Body of pancreas (tissue), 4 donors: ENCODE results near the gene TERB1. TPM values are rescaled to one million over a fixed set of nuclear protein-coding genes. Genes with fewer than 3 reads are reported as not detected.
A peak's percentile ranks its signal among the peaks of the same experiment; 100 is the strongest.

Experiments used
- ATAC-seq: fragments of 150-250 bp; one replicate; pipeline ENCODE4 v1.9.1; 2016
- DNase-seq, 4 donors: peaks; one replicate each; pipeline ENCODE4 v3.0.0-alpha.2; 2019
- H3K27ac ChIP-seq, 4 donors: fragments of 200-600 bp; sonication (generic); 1 replicate in 3 of 4; 2 replicates in 1 of 4; pipeline versions ENCODE4 v1.5.1 to v1.6.1; 2016 to 2019; ENCODE audit warnings: mild to moderate bottlenecking in 1 of 4, mixed read lengths in 1 of 4, moderate library complexity in 1 of 4
- H3K27me3 ChIP-seq, 2 donors: fragments of 200-600 bp; sonication (generic); one replicate each; pipeline ENCODE4 v1.6.0; 2016; ENCODE audit warnings: mild to moderate bottlenecking in 1 of 2
- H3K36me3 ChIP-seq, 2 donors: fragments of 200-600 bp; sonication (generic); replicated peaks in 1 of 2; 2 replicates each; pipeline ENCODE4 v1.5.1; 2016; ENCODE audit warnings: low read depth in 2 of 2; ENCODE audit not compliant: insufficient read depth in 1 of 2
- H3K4me1 ChIP-seq: fragments of 200-600 bp; sonication (generic); one replicate; pipeline ENCODE4 v1.6.0; 2016
- H3K4me3 ChIP-seq, 2 donors: fragments of 200-600 bp; sonication (generic); 1 replicate in 1 of 2; 2 replicates in 1 of 2; pipeline ENCODE4 v1.5.1; 2016 to 2019
- H3K9me3 ChIP-seq, 3 donors: fragments of 200-600 bp; sonication (generic); 1 replicate in 2 of 3; 2 replicates in 1 of 3; pipeline ENCODE4 v1.5.1; 2016
- POLR2A ChIP-seq, 3 donors: fragments of 450-650 bp; IDR thresholded peaks; one replicate each; pipeline ENCODE4 v1.6.1; 2016; ENCODE audit warnings: antibody characterized with exemption in 3 of 3, mild to moderate bottlenecking in 2 of 3
- WGBS, 2 donors: methylation state at CpG; one replicate each; pipeline ENCODE4 v1.1.5; 2017; 5-methylcytosine and 5-hydroxymethylcytosine counted together
- intact Hi-C: fragments of 100-400 bp; cut with DNase I; formaldehyde crosslinking; loops from one replicate; pipeline ENCODE4 v1.15.1; 2023
- total RNA-seq, 2 donors: library from RNA; depleted of rRNA; stranded (reverse); fragments of >200 nt; gene quantifications; one replicate each; pipeline ENCODE4 v1.1.0, GENCODE V29; 2016
- TF ChIP-seq, protein P1 (sequence below), 7 experiments: fragments of 450-650 bp in 4 of 7; fragments of 200-600 bp in 3 of 7; sonication (generic) in 3 of 7; IDR thresholded peaks; one replicate each; pipeline ENCODE4 v1.5.1; 2016 to 2019; ENCODE audit warnings: antibody characterized with exemption in 7 of 7

TERB1 gene
- total RNA-seq, 2 donors from 2014 or later, result not detected

DNA sequence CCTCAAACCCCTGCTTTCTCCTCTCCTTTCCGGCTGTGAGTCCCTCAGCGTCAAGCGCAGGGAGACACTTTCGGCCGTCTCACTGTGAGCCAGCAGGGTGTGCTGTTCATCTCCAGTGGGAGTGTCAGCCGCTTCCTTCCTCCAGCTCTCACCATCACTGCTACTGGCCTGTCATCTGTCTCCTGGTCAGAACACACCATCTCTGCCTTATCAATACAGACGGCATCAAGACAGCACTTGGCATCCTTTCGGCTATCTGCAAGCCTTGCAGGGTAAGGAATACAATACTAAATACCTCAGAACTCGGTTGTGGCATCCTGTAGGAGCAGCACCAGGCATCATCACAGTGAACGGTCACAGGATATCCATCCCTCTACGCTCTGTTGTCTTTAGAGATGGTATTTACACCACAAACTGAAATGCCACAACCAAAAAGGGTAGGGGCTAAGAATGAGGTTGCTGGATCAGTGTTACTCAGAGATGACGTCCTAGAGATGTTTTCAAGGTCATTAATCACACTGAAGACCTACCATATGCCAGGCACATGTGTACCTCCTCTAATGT lies 84.2 kb downstream of the TERB1 start:
- no peaks in the 10 kb centered on the region for H3K4me1 ChIP-seq
- no peak for TF ChIP-seq POLR2A (IDR thresholded peaks at IDR 0.05)
- TF ChIP-seq, protein P1, sequence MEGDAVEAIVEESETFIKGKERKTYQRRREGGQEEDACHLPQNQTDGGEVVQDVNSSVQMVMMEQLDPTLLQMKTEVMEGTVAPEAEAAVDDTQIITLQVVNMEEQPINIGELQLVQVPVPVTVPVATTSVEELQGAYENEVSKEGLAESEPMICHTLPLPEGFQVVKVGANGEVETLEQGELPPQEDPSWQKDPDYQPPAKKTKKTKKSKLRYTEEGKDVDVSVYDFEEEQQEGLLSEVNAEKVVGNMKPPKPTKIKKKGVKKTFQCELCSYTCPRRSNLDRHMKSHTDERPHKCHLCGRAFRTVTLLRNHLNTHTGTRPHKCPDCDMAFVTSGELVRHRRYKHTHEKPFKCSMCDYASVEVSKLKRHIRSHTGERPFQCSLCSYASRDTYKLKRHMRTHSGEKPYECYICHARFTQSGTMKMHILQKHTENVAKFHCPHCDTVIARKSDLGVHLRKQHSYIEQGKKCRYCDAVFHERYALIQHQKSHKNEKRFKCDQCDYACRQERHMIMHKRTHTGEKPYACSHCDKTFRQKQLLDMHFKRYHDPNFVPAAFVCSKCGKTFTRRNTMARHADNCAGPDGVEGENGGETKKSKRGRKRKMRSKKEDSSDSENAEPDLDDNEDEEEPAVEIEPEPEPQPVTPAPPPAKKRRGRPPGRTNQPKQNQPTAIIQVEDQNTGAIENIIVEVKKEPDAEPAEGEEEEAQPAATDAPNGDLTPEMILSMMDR (IDR thresholded peaks at IDR 0.05), result peak in 2 of 7 experiments; percentile 9 to 19
- no peaks in the 10 kb centered on the region for H3K9me3 ChIP-seq
- H3K36me3 ChIP-seq, result no peaks in the 10 kb centered on the region
- 66 to 77% methylated on average over 12 of the region's 12 CpGs for WGBS, 2 donors
- DNase-seq (no peak), ATAC-seq (no peak)
- no peak overlapping the region for H3K4me3 ChIP-seq
- H3K27me3 ChIP-seq, result no peaks in the 10 kb centered on the region
- H3K27ac ChIP-seq, result no peak overlapping the region
- intact Hi-C loops, result no loop called here

DNA sequence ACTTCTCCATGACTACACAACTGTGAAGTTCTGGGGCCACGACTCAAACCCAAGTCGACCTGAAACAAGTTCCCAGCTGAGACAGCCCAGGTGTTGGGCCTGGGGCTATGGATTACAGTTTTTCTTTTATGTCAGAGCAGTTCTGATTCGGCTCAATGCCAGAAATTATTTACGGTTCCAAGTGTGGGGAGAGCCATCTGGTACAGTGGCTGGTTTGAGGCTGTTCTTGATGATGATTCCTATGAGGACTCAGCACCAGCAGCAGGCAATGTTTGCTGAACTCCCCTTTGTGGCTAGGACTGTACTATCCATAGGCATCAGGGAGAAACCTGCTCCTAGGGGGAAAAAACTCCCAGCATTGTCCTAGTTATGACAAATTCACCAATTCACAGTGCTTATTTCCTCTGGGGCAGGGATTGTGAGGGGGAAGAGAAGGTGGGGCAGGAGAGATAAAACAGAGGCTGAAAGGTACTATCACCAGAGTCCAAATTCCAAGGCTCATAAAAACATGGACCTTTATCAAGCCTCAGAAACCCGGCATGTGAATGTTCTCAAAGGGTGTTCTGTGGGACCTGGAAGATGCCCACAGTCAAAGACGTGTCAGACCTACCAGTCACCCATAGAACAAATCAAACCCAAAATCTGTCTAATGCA lies 86.6 kb downstream of the TERB1 start:
- no peak overlapping the region for H3K27ac ChIP-seq
- H3K4me3 ChIP-seq, result no peak overlapping the region
- DNase-seq, result no peak
- intact Hi-C loops, result no loop called here
- H3K4me1 ChIP-seq, result no peaks in the 10 kb centered on the region
- H3K27me3 ChIP-seq, result no peaks in the 10 kb centered on the region
- H3K36me3 ChIP-seq, result no peaks in the 10 kb centered on the region
- H3K9me3 ChIP-seq, result no peaks in the 10 kb centered on the region
- no peak for ATAC-seq
- WGBS, 2 donors, result 38 to 42% methylated on average over 5 to 6 of the region's 6 CpGs
- TF ChIP-seq, protein P1 (IDR thresholded peaks at IDR 0.05), result no peak
- TF ChIP-seq POLR2A (IDR thresholded peaks at IDR 0.05), result no peak

DNA sequence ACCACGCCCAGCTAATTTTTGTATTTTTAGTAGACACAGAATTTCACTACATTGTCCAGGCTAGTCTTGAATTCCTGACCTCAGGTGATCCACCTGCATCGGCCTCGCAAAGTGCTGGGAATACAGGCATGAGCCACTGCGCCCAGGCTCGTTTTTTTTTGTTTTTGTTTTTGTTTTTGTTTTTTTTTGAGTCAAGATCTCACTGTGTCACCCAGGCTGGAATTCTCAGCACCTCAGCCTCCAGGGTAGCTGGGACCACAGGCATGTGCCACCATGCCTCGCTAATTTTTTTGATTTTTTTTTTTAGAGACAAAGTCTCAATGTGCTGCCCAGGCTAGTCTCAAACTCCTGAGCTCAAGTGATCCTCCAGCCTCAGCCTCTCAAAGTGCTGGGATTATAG lies 87.3 kb downstream of the TERB1 start:
- intact Hi-C loops, result no loop called here
- ATAC-seq (no peak), DNase-seq (no peak)
- Histone ChIP-seq H3K4me1 (no peaks in the 10 kb centered on the region), H3K36me3 (no peaks in the 10 kb centered on the region), H3K27me3 (no peaks in the 10 kb centered on the region), H3K9me3 (no peaks in the 10 kb centered on the region), H3K4me3 (no peak overlapping the region), H3K27ac (no peak overlapping the region)
- TF ChIP-seq, protein P1 (IDR thresholded peaks at IDR 0.05), result no peak
- WGBS, 2 donors, result 87 to 92% methylated on average over 6 of the region's 6 CpGs

DNA sequence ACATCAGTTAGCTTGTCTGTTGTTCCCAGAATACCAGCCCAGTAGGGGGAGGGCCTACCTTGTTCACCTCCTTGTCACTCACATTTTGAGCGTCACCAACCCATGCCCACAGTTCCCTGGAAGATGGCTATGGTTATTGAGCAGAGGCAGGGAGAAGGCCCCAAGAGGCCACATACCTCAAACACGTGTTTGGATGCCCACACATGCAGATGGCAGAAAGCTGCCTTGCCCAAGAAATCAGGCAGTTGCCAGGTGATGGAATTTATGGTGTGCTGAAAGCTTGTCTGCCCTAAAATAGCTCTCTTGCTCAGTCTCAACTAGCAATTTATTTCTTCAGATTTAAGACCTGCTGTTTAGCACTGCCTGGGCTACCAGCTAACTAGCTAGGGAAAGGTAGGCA lies 88.3 kb downstream of the TERB1 start:
- DNase-seq (no peak), ATAC-seq (no peak)
- intact Hi-C loops, result no loop called here
- TF ChIP-seq, protein P1 (IDR thresholded peaks at IDR 0.05), result no peak
- no peak for TF ChIP-seq POLR2A (IDR thresholded peaks at IDR 0.05)
- Histone ChIP-seq H3K27ac (no peak overlapping the region), H3K36me3 (no peaks in the 10 kb centered on the region), H3K27me3 (no peaks in the 10 kb centered on the region), H3K4me3 (no peak overlapping the region), H3K4me1 (no peaks in the 10 kb centered on the region), H3K9me3 (no peaks in the 10 kb centered on the region)
- WGBS, 2 donors, result 49 to 89% methylated on average over 1 to 2 of the region's 2 CpGs

DNA sequence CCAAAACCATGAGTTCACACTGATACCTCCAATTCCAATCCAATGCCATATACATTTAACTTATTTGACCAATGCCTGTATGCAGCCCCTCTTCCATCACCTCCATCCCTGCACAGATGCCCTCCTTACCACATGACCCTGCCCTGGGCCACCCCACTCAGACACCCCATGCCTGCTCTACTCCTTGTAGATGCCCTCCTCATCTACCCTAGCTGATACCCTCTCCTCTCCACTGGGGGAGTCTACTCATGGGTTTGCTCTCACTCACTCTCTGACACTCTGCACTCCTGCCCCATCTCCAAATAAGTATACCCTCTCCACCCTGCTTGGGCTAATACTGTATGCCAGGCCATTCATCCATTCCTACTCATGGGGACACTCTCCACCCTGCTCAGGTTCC lies 88.9 kb downstream of the TERB1 start:
- ATAC-seq (no peak), DNase-seq (no peak)
- Histone ChIP-seq H3K4me3 (no peak overlapping the region), H3K9me3 (no peaks in the 10 kb centered on the region), H3K27me3 (no peaks in the 10 kb centered on the region), H3K4me1 (no peaks in the 10 kb centered on the region), H3K27ac (no peak overlapping the region), H3K36me3 (no peaks in the 10 kb centered on the region)
- TF ChIP-seq, protein P1 (IDR thresholded peaks at IDR 0.05), result no peak
- no peak for TF ChIP-seq POLR2A (IDR thresholded peaks at IDR 0.05)
- intact Hi-C loops, result no loop called here
